Ammon's horn (tissue), 1 donor: ENCODE data around the gene PRKG1.

Source experiments
- DNase-seq: peaks from one replicate; pipeline ENCODE4 v3.0.0-alpha.2; 2016; ENCODE audit warnings: low spot score

PRKG1 gene

DNA sequence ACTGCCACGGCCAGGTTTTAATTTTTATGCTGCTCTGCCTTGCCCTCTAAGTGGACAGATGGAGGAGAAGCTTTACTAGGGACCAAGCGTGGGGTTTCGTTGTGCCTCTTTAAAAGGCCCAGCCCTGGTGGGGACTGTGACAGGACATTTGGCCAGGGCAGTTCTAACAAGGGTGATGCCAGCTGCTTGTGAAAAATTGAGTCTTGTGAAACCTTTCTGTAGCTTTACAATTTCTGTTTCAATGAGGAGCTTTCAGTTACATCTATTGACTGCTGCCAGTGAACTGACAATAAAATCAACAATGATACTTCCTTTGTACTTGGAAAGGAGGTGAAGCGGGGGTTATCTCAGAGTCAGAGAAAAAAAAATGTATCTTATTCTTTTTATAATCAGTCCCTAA is 858.2 kb downstream of the PRKG1 start:
- DNase-seq = no peak

DNA sequence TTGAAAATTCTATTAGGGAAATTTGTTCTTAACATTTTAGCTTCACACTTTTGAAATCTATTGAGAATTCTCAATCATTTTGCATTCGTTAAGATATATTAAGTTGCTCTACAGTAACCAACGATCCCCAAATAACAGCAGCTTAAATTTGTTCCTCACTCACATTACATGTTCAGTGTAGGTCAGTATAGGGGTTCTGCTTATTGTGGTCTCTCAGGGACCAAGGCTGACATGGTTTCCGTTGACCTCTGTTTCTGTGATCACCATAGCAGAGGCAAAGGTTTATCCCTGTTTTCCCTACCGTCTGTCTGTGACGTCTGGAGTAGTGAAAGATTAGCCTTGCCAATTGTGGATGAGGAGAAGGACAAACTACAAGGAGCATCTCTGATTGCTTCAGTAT is 860.1 kb downstream of the PRKG1 start:
- no peak for DNase-seq

DNA sequence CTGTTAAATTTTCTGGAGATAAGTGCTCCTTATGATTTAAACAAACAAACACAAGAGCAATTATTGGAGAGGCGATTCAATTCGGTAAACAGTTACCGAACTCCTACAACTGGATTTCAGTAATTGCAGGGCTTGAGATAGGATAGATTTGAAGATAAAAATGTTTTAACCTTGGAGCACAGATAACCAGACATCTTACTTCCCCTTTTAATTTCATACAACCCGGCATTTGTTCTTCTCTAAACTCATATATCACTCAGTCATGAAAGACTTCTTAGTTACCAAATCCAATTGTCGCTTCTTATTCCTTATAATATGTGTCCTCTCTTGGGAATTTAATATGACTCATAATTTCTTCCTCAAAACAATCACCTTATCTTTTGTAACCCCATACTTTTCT is 861.1 kb downstream of the PRKG1 start:
- no peak for DNase-seq

DNA sequence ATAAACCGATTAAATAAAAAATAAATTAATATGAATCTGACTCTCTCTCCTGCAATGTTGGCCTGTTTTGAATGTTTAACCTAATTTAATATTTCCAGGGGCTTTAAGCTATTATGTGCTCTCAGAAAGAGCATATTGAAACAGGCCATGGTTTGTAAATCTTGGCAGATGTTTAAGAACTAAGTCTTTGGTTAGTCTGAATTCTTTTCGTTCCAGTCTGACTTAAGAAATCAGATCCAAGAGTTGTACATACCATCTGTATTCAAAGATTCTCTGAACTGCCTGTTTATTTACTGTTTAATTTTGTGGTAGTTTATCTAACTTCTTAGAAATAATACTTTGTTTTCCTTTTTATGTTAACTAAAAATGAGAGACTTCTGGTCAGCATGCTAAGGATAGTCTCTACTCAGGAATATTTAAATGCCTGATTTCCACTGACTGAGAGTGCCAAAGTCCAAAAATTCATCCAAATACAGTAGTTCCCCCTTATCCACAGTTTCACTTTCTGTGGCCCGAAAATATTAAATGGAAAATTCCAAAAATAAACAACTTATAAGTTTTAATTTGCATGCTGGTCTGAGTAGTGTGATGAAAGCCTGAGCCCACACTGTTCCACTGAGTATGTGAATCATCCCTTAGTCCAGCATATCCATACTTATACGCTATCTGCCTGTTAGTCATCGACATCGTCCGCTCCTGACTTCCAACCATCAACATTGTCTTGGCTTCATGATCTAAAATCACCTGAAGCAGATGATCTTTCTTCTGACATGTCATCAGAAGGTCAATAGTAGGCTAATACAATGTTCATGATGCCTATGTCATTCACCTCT is 863.2 kb downstream of the PRKG1 start:
- no peak for DNase-seq

DNA sequence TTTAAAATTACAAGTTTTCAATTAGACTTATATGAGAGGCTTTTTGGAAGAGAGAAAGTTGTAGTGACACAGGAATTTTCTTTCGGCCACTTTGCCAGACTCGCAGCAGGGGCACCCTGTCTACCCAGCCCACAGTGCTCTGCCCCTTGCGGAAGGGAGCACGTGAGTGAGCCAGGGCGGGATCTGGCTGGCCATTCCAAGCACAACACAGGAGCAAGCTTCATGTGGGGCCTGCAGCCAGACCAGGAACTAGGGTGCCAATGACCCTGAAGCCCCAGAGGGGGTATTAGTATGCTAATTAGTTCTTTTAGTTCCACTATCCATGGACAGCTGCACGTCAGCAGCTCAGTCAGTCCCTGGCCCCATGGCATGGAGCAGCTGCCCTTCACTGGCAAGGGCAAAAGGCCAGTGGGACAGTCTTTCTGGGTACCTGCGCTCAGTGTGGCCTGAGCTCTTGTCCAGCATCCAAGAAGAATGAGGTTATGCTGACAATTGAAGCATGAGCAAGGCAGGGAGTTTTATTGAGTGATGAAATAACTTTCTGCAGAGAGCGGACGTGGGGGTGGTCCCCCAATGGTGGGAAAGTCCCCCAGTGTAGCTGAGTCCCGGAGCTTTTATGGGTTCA is 876.2 kb downstream of the PRKG1 start:
- DNase-seq = no peak

DNA sequence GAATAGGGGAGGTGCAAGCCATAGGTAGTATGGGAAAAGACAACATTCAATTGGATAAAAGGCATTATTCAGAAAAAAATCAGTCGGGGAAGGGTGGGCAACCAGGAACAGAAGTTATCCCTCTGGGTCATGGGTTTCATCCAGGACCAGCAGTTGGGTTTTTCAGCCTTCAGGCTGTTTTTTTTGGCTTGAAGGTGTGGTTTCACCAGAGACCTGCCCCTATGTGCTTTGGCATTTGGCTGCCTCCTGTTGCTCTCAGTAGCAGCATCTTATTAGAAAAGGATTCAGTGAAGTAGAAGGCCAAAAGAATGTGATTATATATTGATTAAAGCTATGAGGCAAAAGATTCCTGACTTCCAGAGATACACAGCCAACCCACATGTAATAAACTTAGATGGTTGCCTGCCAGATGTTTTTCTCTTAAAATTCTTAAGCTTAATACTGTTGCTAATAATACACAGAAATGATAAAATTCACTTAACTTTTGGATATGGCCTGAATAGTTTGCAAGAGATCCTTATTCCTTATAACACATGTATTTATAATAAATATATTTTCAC is 876.8 kb downstream of the PRKG1 start:
- no peak for DNase-seq

DNA sequence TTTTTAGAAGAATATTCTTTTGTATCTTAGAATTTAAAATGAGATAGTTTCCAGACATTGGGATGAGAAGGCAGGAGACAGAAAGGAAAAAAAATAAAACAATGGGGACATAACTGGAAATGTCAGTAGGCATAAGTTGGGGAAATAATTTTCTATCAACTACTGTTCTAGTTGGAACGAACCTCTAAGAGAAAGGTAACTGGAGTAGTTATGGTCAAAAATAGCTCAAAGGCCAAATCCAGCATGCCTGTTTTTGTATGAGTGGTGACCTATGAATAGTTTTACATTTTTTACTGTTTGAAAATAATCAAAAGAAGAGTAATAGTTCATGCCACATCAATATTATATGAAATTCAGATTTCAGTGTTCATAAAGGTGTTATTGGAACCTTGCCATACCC is 877.3 kb downstream of the PRKG1 start:
- no peak for DNase-seq

DNA sequence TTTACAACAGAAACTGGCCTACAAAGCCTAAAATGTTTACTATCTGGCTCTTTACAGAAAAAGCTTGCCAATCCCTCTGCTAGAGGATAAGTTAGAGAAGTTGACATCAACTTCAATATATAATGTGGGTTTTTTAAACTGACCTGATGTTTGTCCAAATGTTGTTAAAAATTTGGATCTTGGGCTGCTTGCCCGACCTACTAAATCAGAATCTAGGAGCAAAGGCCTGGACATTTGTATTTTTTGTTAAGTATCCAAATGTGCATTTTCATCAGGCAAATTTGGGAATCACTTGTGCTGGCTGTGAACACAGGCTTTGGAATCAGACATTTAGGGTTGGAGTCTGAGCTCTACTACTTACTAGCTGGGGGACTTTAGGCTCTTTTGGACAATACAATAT is 877.8 kb downstream of the PRKG1 start:
- DNase-seq = no peak

DNA sequence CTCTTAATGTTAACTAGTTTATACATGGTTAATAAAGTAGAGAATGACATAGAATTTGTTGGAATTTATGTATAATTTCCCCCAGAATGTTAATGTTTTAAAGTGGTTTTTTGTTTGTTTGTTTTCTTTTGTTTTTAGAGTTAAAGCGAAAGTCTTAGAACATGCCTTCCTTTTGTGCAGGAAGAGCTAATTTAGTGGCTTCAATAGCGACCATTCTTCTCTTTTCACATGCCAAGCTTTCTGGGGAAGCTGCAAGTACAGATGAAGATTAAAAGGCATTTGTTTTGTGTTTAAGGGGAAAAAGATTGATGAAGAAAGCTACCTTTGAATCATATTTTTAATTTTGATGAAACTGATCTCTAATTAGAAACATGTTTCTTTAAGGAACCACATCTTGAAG is 881.4 kb downstream of the PRKG1 start:
- DNase-seq = no peak

DNA sequence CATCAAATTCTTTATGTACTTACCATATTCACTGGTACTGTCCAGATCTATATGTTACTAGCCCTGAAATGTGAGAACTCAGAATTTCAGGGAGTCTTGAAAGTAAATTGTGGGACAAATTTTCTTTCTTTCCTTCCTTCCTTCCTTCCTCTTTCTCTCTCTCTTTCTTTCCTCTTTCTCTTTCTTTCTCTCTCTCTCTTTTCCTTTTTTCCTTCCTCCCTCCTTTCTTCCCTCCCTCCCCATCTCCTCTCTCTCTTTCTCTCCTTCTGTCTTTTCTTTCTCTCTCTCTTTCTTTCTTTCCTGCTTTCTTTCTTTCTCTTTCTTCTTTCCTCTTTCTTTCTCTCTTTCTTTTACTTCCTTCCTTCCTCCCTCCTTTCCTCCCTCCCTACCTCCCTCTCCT is 882.5 kb downstream of the PRKG1 start:
- no peak for DNase-seq

DNA sequence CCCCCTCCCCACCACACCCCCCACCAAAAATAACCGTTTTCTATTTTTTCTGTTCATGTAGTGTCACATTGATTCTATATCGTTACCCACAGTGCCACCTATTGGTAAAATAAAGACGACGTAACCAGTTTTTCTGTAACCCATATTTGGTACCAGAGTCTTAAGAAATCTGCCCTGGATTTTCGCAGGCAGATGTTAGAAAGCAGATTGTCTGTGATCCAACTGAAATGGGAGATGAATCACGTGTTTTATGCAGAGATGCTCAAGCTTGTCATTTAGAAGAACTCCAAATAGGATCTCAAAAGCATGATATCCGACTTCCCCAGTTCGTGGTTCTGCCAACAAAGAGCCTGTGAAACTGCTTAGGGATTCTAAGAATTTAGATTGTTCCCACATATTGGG is 886.2 kb downstream of the PRKG1 start:
- peak; percentile 62 for DNase-seq

DNA sequence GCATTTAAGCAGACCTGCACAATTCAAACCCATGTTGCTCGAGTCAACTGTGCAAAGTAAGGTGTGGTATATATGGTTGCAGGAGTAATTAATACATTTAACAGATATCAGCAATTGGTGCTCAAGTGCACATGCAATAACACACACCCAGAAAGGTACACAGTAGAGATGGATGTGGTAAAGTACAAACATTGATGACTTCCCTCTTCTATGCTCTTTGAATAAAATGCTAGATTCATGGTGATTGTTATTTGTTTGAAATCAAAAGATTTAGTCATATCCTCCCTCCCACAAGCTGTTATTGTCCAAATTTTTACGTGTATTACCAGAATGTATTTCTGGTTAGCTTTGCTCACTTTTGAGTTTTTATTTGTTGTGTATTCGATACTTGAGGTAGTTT is 887.1 kb downstream of the PRKG1 start:
- DNase-seq = no peak

DNA sequence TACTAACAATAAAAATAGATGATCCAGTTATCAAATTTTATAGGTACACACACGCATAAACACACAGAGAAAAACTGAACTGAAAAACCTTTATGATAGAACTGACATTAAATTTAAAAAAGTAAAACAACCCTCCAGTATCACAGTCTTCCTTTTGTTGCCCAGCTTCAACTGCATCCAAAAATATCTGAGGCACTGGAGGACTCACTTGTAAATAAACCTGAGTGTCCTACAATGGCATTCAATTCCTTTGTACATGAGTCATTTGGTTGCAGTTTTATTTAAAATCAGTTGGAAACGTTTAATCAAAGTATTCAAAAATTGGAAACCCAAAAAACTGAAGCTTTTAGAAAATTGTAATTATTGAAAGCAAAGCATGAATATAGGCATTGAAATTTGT is 890.3 kb downstream of the PRKG1 start:
- no peak for DNase-seq

DNA sequence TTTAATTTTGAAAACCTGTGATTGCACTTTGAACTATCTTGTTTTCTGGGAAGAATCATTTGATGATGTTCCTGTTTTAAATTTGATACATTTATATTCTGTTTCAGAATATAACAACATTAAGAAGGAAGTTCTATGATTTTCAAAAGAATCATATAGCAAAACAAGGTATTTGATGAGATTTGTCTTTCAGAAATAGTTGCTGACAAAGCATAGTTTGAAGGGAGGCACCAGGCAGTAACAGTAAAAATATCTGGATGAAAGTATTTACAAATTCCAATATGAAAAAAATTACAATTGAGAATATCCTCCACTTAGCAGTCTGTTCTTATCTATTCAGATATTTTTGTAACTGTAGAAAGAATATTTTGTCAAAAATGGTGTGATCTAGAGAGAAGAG is 891.2 kb downstream of the PRKG1 start:
- DNase-seq = no peak

DNA sequence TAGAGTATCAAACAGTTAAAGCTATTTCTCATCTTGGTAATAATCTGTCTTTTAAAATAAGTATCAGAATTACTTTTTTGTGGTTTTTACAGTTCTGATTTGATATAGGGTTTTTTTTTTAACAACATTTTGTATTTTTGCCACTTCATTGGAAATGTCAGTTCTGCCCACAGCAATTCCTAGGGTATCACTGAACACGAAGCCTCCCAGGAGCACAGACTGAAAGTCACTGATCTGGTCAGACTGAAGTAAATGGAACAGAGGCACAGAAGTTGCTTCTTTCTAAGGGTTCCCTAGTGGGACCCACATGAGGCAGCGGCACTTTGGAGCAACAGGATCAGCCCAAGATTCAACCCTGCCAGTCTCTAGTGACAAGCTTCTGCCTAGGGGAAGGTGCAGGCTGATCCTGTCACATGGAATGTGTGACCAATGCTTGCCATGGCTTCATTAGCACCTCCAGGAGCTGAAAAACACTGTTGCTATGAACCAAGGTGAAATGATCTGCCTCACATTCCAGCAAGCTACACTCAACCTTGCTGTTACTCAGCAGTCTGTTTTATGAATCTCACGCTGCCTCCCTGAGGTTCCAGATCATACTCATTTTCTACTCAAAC is 898.6 kb downstream of the PRKG1 start:
- no peak for DNase-seq

DNA sequence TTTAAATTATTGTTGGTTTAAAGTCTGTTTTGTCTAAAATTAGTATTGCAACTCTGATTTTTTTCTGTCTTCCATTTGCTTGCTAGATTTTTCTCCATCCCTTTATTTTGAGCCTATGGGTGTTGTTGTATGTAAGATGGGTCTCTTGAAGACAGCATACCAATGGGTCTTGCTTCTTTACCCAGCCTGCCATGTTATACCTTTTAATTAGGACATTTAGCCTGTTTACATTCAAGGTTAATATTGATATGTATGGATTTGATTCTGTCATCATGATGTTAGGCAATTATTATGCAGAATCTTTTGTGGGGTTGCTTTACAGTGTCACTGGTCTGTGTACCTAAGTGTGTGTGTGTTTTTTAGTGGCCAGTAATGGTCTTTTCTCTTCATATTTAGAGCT is 906.5 kb downstream of the PRKG1 start:
- no peak for DNase-seq

DNA sequence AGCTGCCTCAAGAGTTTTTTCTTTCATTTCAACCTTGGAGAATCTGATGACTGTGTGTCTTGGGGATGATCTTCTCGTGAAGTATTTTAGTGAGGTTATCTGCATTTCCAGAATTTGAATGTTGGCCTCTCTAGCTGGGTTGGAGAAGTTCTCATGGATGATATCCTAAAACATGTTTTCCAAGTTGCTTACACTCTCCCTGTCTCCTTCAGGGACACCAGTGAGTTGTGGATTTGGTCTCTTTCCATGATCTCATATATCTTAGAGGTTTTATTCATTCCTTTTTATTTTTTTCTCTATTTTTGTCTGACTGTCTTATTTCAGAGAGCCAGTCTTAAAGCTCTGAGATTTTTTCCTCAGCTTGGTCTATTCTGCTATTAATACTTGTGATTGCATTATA is 907.4 kb downstream of the PRKG1 start:
- no peak for DNase-seq

DNA sequence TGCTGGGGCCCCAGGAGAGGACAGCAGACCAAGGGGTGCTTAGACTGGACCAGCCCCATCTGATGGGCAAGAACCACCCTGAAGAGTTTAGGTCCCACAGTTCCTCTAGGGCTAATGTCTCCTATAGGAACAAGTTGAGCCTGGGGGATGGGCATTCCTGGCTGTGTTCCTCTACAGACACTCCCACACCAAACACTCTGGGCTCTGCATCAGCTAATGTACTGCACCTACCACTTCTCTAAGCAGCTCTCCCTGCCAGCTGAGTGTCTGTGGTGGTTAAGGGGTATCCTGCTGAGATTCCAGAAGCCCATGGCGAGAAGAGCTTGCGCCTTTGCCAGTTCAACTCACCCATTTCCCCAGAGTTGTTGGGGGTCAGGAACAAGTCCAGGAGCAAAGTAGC is 909.2 kb downstream of the PRKG1 start:
- no peak for DNase-seq

DNA sequence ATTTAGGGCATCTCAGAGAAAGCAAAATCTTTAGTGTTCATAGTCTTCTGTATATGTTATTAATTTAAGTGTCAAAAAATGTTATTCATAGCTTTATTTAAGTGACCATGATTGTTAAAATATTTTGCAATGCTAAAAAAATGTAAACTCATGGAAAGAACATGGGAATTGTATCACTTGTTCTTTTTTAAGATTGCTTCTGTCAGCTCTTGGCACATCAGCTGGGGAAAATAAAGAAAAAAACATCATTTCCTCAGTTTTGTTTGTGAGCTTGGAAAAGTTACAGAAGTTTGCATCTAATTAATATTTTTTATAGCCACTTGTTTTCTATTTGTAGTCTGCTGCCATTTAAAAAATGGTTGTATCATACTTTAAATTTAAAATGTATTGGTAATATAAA is 911.0 kb downstream of the PRKG1 start:
- no peak for DNase-seq

DNA sequence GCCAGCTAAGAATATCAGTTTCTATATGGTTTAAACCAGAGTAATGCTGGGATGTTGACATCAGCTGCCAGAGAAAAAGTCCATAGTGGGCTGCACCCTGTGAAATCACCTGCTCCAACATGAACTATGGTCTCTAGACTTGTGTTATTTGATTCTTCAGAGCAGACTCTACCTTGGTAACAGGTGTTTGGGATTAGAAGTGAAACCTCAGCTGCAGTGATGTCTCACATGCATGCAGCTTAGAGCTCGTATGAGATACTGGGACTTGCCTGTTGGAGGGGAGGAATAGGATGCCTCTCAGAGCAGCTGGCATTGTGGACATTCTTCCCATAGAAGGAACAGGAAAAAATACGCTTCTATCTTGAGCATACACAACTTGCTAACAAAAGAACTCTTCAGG is 912.2 kb downstream of the PRKG1 start:
- DNase-seq = no peak

DNA sequence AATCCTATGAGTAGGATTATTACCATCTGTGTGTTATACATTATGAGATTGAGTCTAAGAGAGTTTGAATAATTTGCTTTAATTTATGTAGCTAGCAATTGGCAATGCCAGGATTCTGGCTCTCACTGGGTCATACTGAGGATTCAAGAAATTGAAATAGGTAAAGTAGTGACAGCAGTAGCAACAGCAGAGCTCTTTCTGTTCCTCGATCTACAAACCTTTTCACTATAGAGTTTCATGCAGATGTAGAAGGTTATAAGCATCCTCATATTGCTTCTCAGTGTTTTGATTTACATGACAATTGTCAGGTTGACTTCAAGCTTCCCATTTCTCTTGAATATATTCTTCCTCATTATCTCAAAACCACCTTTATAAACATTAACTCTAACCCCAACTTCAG is 919.2 kb downstream of the PRKG1 start:
- no peak for DNase-seq

DNA sequence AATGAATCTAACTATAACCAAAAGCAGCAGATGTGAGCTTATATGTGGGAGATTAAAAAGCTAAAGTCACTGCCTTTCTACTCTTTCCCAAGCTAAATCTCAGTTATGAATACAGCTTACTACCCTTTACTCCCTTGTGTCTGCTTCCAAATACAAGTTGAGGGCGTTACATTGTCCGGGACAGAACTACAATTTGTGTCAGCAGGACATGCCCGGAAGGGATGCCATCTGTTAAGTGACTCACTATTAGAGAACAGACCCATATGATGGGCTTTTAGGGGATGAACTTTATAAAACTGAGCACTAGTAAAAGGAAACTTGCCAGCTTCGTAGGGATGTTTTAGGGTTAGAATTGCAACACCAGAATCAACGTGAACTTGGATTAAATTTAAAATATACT is 924.8 kb downstream of the PRKG1 start:
- no peak for DNase-seq

DNA sequence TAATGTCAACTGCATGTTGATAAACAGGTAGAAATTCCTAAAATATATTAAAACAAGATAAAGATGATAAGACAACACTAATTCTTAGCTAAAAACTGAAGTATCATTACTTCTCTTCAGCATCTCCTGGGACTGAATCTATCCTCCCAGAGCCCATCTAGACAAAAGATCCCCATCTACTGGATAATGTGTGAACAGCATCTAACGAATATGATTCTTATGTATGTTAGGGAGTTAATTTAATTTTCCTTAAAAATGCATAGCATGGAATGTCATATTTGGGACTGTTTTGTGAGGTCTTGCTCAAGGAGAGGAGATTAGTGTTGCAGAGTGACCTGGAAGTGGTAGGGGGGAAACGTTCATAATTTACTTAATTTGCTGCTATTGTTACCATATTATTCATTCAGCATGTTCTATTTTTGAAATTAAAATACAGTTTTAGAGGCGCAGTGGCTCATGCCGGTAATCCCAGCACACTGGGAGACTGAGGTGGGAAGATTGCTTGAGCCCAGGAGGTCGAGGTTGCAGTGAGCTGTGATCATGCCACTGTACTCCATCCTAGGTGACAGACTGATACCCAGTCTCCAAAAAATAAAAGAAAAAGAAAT is 930.2 kb downstream of the PRKG1 start:
- DNase-seq = peak; percentile 34
